LoVo (cell line): ENCODE results near the gene MICAL3.

ENCODE experiments used
- DNase-seq: peaks from one replicate; pipeline ENCODE4 v3.0.0-alpha.2; 2016; ENCODE audit warnings: low spot score

The MICAL3 gene

DNA sequence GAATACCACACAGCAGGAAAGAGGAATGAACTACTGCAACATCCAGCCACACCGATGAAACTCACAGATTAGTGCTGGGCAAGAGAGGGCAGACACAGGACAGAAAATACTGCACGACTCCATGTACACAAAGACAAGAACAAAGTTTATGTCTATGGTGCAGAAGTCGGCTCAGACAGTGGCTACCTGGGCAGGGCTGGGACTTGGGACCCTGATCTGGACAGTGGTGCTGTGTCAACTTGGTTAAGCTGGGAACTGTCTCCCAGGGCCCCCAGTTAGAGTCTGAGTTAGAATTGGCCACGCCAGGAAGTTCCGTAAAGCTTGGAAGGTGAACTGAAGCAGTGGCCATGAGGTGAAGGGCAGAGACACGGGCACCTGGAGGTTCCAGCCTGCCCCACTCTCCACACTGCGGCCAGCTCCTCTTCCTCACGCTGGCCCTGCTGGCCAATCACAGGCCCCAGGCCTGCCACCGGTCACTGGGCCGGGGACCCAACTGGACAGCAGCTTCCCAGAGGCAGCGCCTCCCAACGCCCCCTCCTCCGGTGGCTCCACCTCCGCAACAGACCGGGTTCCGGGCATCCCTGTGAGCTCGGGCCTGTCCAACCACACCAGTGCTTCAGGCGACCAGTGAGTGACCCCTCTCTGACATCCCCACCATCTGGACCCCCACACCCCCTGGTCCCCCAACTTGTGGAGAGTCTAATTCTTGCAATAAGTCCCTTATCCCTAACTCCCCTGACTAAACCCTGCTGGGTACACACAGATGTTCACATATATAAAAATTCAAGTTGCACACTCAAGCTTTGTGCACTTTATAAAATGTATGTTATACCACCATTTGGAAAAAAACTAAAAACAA is 93.7 kb downstream of the MICAL3 start:
- DNase-seq = no peak

GRCh38 chr22:17929909-17930308 is 94.5 kb downstream of the MICAL3 start:
- no peak for DNase-seq

- no peak for DNase-seq
These were observed 96.0 kb downstream of the MICAL3 start for GRCh38 chr22:17928391-17928790.

GRCh38 chr22:17927062-17927461 is 97.3 kb downstream of the MICAL3 start:
- no peak for DNase-seq

DNA sequence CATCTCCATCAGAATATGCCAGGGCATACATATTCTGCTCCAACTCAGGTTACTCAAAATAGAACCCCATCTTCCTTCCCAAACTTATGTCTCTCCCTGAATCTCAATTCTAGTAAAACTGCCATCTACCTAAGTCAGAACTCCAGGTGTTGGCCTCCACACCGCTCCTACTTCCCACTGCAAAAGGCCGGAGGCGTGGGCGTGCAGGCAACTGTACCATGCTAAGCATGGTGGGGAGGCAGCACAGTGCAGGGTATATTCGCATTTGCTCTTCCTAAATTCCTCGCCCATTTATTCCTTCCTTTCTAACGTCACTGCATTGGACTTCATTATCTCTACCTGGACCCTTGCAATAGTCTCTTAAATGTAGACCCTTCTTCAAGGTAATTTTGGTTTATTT is 97.8 kb downstream of the MICAL3 start:
- no peak for DNase-seq

- no peak for DNase-seq
These were observed 98.9 kb downstream of the MICAL3 start for GRCh38 chr22:17925431-17925841.

DNA sequence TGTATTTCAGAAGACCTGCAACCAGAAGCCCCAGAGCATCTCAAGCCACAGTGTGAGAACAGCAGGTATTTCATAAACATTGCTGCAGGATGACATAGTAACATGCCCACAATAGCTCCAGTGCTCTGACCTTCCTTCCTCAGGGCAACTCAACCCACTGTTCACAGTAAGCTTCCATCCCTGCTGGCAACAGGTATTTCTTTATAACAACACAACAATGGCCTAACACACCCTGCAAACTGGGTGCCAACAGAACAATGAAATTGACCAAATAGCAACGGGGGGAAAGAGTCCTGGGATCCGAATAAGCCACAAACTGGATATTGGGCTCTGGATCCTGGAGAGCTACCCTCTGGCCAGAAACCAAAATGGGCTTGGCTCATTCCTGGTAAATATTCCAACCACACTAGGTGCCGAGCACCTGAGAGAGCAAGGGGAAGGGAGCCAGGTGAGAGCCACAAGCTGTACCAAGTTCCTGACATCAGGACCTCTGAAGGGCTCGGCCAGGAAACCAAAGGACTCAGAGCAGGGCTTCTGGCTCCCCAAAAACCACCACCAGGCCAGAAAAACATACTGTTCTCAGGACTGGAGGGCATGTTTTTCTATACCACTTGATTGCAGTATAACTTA is 99.5 kb downstream of the MICAL3 start:
- DNase-seq = peak; percentile 6

GRCh38 chr22:17924076-17924475 is 100.3 kb downstream of the MICAL3 start:
- no peak for DNase-seq

- no peak for DNase-seq
These were observed 101.1 kb downstream of the MICAL3 start for GRCh38 chr22:17922925-17923903.

DNA sequence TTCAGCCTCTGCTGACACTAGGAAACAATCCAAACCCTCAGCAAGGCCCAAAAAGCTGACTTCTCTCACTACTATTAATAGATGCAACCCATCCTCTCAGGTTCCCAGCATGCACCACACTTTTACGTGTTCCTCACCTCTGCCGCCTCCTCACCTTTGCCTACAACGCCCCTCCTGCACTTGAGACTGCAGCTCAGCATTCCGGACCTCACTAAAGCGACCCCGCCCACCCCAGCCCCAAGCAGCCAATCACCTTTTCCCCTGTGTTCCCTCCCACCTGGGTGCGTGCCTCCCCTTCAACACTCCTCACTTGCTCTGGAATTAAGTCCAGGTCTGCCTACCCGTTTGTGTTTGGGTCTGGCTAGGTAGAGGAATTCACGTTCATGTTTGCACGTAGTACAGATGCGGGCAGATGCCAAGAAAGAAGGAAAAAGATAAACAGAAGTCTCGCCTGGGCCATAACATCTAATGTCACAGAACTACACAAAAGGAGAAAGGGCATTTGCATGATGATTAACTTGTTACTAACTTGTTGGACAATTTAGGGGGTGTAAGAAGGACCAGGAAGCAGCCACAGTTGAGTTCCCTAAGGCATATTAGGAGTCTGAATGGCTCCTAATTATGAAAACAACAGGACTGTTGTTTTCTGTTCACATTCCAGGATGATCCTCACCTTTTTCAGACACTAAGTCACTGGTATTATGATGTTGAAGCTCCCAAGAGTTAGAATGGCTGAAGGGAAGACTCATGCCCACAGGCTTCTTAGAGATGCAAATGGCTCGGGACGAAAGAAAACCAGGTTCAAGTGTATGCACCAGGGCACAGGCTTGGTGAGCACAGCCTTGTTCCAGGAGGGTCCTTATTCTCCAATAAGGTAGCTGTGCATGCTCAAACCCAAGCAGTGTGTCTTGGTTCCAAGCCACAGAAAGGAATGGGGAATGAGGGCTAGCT is 102.2 kb downstream of the MICAL3 start:
- DNase-seq = no peak

DNA sequence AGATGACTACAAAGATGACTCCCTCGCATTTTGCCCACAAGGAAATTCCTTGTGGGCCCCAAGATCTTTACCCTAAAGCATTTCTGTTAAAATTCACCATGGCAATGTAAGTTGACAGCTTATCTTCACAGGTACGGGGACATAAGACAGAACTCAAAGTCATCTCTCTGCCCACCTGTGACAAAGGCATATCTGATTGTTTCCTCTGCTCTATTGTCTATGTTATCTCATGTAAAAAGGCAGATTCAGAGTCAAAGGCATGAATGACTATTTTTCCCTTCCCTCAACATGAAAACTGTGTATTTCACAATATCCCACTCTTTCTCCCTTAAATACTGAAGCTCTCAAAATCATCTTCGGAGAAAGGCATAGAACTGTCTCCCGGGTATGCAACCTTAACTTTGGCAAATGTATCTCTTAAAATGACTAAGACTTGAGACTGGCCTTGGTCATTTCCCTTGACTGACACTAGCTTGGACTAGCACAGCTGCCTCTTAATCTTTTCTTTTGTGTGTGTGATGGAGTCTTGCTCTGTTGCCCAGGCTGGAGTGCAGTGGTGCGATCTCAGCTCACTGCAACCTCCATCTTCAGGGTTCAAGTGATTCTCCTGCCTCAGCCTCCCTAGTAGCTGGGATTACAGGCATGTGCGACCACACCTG is 103.2 kb downstream of the MICAL3 start:
- DNase-seq = no peak

DNA sequence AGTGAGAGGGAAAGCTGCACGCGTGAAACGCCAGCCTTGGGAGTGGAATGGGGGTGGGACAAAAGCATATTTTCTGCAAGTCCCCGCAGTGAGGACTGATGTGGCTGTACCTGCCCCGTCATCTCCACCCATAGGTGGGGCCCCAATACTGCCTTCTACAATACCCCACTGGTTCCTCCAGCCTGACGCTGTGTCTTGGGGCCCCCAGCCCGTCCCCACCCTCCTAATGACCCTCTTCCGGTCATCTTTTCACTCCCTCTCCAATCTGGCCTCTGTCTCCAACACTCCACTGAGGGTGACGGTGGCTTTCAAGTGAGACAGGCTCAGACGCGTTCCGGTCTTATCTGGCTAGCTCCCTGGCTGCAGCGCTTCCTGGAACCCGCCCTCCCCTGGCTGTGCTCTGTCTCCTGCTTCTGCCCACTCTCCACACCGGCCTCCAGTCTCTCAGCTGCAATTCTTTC is 104.2 kb downstream of the MICAL3 start:
- DNase-seq = no peak

GRCh38 chr22:17919276-17920144 is 104.9 kb downstream of the MICAL3 start:
- DNase-seq = no peak

- DNase-seq = no peak
These were observed 105.5 kb downstream of the MICAL3 start for GRCh38 chr22:17918840-17919239.

DNA sequence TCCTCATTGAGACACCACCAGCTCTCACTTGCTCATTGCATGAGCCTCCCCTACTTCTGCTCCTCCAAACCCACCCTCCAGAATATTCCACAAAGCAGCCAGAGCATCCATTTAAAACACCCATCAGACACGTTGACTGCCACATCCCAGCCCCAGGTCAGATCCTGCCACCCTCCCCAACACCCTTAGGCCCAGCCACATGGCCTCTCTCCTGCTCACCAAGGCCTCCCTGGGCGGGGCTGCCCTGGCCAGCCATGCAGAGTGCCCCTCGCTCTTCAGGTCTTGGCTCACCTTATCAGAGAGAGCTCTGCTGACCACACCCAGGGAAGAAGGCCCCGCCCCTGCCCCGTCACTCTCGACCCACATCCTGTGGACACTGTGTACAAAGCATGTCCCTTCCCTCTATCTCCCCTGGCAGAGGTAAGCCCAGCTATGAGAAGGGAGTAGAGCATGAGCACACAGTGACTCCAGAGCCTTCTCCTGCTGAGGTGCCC is 106.8 kb downstream of the MICAL3 start:
- DNase-seq = no peak

DNA sequence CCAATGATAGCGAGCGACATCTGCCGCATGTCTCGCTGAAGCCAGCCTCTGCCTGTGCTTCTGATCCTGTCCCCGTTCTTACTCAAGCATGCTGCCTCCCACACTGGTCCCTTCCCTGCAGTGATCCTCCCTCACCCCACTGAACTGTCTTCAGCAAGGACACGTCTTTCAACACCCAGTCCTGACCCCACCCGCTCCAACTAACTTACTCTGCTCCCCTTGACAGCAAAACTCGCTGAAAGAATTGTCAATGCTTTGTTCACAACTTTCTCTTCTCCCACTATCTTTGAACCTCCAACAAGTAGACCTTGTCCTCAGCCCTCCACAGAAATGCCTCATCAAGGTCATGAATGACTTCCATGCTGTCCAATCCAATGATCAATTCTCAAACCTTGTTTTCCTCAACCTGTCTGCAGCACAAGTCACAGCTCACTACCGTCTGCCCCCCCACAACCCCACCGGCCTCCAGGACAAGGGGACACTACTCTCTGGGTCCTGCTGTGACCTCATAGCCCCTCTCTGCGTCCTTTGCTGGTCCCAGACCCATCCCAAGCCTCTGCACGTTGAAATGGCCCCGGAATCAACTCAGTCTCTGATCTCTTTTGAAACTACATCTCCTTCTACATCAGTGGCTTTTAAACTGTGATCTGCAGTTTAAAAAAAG is 108.0 kb downstream of the MICAL3 start:
- no peak for DNase-seq

DNA sequence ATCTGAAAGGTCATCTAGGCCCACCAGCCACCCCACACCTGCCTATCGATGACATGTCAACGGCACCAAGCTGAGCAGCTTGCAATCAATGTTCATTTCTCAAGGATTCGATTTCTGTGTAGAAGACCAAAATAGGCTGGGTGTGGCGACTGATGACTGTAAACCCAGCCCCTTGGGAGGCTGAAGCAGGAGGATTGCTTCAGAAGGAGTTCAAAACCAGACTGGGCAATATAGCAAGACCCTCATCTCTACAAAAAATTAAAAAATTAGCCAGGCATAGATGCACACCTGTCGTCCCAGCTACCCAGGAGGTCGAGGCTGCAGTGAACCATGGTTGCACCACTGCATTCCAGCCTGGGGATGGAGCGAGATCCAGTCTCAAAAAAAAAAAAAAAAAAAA is 108.7 kb downstream of the MICAL3 start:
- DNase-seq = no peak

DNA sequence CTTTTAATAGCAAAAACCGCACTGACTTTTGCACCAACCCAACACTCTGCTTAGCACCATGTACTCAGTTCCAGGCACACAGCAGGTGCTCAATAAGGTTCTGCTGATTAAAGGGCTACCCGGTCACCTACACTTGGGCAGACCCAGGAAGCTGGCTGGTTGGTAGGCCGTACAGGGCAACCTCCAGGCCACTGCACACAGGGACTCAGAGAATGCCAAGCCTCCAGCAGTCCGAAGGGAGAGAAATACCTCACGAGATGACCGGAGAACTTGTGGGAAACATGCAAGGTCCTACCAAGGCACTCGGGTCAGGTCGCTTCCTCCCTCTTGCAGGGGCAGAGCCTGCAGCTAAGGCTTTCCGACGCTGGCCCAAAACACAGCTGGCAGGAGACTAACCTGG is 109.2 kb downstream of the MICAL3 start:
- DNase-seq = no peak

DNA sequence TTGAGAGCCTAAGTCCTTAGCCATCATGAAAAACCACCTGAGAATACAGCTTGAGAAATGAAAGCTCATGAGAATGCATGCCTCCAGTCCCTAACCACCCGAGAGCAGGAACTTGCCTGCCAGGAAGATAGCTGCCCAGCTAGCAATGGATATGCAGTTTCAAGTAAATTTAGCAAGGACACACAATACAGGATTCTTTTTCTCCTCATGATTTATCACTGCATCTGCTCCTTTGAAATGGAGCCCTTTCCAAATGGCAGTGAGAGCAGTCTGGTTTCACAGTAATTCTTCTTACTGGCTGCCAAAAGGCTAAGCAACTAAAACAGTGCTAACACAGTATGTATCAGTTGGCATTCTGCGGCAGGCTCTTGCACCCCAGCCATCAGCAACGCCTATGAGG is 109.9 kb downstream of the MICAL3 start:
- DNase-seq = no peak
